H9 (cell line): ENCODE data around the gene LRRC41. TPM values are rescaled to one million over a fixed set of nuclear protein-coding genes. Genes with fewer than 3 reads are reported as not detected.

Experiments used
- DNase-seq: peaks from one replicate; pipeline ENCODE4 v3.0.0-alpha.2; 2017
- H2AFZ ChIP-seq: one replicate; pipeline ENCODE4 v1.6.1; 2013; ENCODE audit warnings: mild to moderate bottlenecking, low read length, control low read depth, moderate library complexity
- H2AK5ac ChIP-seq: 2 replicates; pipeline ENCODE4 v1.6.1; 2013; ENCODE audit warnings: low read length, control low read depth, mixed read lengths; ENCODE audit not compliant: insufficient read length
- H2BK120ac ChIP-seq: one replicate; pipeline ENCODE4 v1.6.1; 2013; ENCODE audit warnings: low read depth, mild to moderate bottlenecking, low read length, control low read depth, inconsistent platforms; ENCODE audit not compliant: poor library complexity, severe bottlenecking
- H2BK12ac ChIP-seq: 2 replicates; pipeline ENCODE4 v1.6.1; 2013; ENCODE audit warnings: low read length, control low read depth, mixed read lengths, low read depth; ENCODE audit not compliant: insufficient read length
- H2BK15ac ChIP-seq: 2 replicates; pipeline ENCODE4 v1.6.1; 2013; ENCODE audit warnings: low read depth, low read length, control low read depth
- H2BK20ac ChIP-seq: one replicate; pipeline ENCODE4 v1.6.1; 2013; ENCODE audit warnings: low read depth, mild to moderate bottlenecking, low read length, control low read depth, inconsistent platforms; ENCODE audit not compliant: poor library complexity, severe bottlenecking
- H2BK5ac ChIP-seq: 2 replicates; pipeline ENCODE4 v1.6.1; 2013; ENCODE audit warnings: low read length, control low read depth, mixed read lengths; ENCODE audit not compliant: insufficient read length
- H3K14ac ChIP-seq: 2 replicates; pipeline ENCODE4 v1.6.1; 2013; ENCODE audit warnings: low read length, control low read depth; ENCODE audit not compliant: insufficient read depth
- H3K18ac ChIP-seq: 2 replicates; pipeline ENCODE4 v1.6.1; 2013; ENCODE audit warnings: low read depth, mild to moderate bottlenecking, mixed read lengths, low read length, control low read depth; ENCODE audit not compliant: insufficient read length
- H3K23ac ChIP-seq: 2 replicates; pipeline ENCODE4 v1.6.1; 2013; ENCODE audit warnings: low read length, control low read depth, mixed read lengths, low read depth; ENCODE audit not compliant: insufficient read length
- H3K23me2 ChIP-seq: 2 replicates; pipeline ENCODE4 v1.6.1; 2013; ENCODE audit warnings: low read depth, mild to moderate bottlenecking, mixed read lengths, low read length, control low read depth; ENCODE audit not compliant: insufficient read length, poor library complexity, severe bottlenecking
- H3K27ac ChIP-seq: 2 replicates; pipeline ENCODE4 v1.5.1; 2013; ENCODE audit warnings: low read length, control low read depth, mixed read lengths, low read depth; ENCODE audit not compliant: insufficient read length
- H3K27me3 ChIP-seq: 2 replicates; pipeline ENCODE4 v1.6.1; 2013; ENCODE audit warnings: low read length, control low read depth, inconsistent platforms; ENCODE audit not compliant: insufficient read depth
- H3K4ac ChIP-seq: 2 replicates; pipeline ENCODE4 v1.6.1; 2013; ENCODE audit warnings: low read depth, mild to moderate bottlenecking, control low read depth, inconsistent platforms, low read length, moderate library complexity
- H3K4me1 ChIP-seq: 2 replicates; pipeline ENCODE4 v1.6.1; 2013; ENCODE audit warnings: low read length, control low read depth, inconsistent platforms; ENCODE audit not compliant: insufficient read depth
- H3K4me2 ChIP-seq: 2 replicates; pipeline ENCODE4 v1.6.1; 2013; ENCODE audit warnings: low read length, control low read depth, mixed read lengths; ENCODE audit not compliant: insufficient read length, insufficient read depth
- H3K56ac ChIP-seq: 2 replicates; pipeline ENCODE4 v1.6.1; 2013; ENCODE audit warnings: low read depth, mild to moderate bottlenecking, mixed read lengths, low read length, control low read depth; ENCODE audit not compliant: insufficient read length
- H3K79me1 ChIP-seq: 2 replicates; pipeline ENCODE4 v1.6.1; 2013; ENCODE audit warnings: low read depth, mild to moderate bottlenecking, moderate library complexity, low read length, control low read depth, inconsistent platforms; ENCODE audit not compliant: insufficient read depth, poor library complexity, severe bottlenecking
- H3K79me2 ChIP-seq: 2 replicates; pipeline ENCODE4 v1.6.1; 2013; ENCODE audit warnings: low read length, control low read depth, inconsistent platforms; ENCODE audit not compliant: insufficient read depth
- H3K9ac ChIP-seq: 2 replicates; pipeline ENCODE4 v1.6.1; 2013; ENCODE audit warnings: low read length, control low read depth, mixed read lengths; ENCODE audit not compliant: insufficient read length; ENCODE audit errors: extremely low read depth
- H3K9me3 ChIP-seq: one replicate; pipeline ENCODE4 v1.6.1; 2013; ENCODE audit warnings: low read depth, low read length, inconsistent platforms; ENCODE audit not compliant: control insufficient read depth
- H3T11ph ChIP-seq: one replicate; pipeline ENCODE4 v1.6.1; 2013; ENCODE audit warnings: mild to moderate bottlenecking, low read length, control low read depth, inconsistent platforms
- H4K20me1 ChIP-seq: one replicate; pipeline ENCODE4 v1.6.1; 2013; ENCODE audit not compliant: control insufficient read depth, insufficient read length, insufficient read depth
- H4K5ac ChIP-seq: 2 replicates; pipeline ENCODE4 v1.6.1; 2013; ENCODE audit warnings: low read depth, mild to moderate bottlenecking, mixed read lengths, low read length, control low read depth; ENCODE audit not compliant: insufficient read length
- H4K8ac ChIP-seq: replicated peaks from 2 replicates; pipeline ENCODE4 v1.6.1; 2013; ENCODE audit warnings: low read length, control low read depth, mixed read lengths, low read depth; ENCODE audit not compliant: insufficient read length
- H4K91ac ChIP-seq: 2 replicates; pipeline ENCODE4 v1.6.1; 2013; ENCODE audit warnings: low read depth, mild to moderate bottlenecking, moderate library complexity, mixed read lengths, low read length, control low read depth; ENCODE audit not compliant: insufficient read length
- H3K27ac Mint-ChIP-seq, 3 experiments: 2 replicates in 2 of 3; 3 replicates in 1 of 3; pipeline ENCODE4 v1.8.0; 2020 to 2021; ENCODE audit warnings: mixed read lengths in 3 of 3, mild to moderate bottlenecking in 1 of 3, moderate library complexity in 1 of 3
- H3K27me3 Mint-ChIP-seq: 2 replicates; pipeline ENCODE4 v1.8.0; 2021; ENCODE audit warnings: low read depth, mild to moderate bottlenecking, moderate library complexity, mixed read lengths
- H3K36me3 Mint-ChIP-seq, 3 experiments: 2 replicates in 2 of 3; 3 replicates in 1 of 3; pipeline ENCODE4 v1.8.0; 2020 to 2021; ENCODE audit warnings: low read depth in 3 of 3, mixed read lengths in 3 of 3; ENCODE audit not compliant: insufficient read depth in 1 of 3
- H3K4me1 Mint-ChIP-seq, 2 experiments: 2 replicates each; pipeline ENCODE4 v1.8.0; 2020; ENCODE audit warnings: mixed read lengths in 2 of 2
- H3K4me3 Mint-ChIP-seq, 2 experiments: 2 replicates in 1 of 2; 3 replicates in 1 of 2; pipeline ENCODE4 v1.8.0; 2020 to 2021; ENCODE audit warnings: mild to moderate bottlenecking in 2 of 2, mixed read lengths in 2 of 2, moderate library complexity in 1 of 2
- H3K9me3 Mint-ChIP-seq, 2 experiments: 2 replicates in 1 of 2; 3 replicates in 1 of 2; pipeline ENCODE4 v1.8.0; 2020; ENCODE audit warnings: mild to moderate bottlenecking in 2 of 2, mixed read lengths in 2 of 2, moderate library complexity in 1 of 2
- WGBS: extraction: QIAGEN DNeasy Blood & Tissue Kit; methylation state at CpG from one replicate; pipeline ENCODE4 v1.1.7; 2013; ENCODE audit warnings: missing lambda C conversion rate, low lambda C conversion rate, mixed read lengths; ENCODE audit not compliant: insufficient read length; ENCODE audit errors: extremely low coverage; 5-methylcytosine and 5-hydroxymethylcytosine counted together
- total RNA-seq: library from RNA; stranded (reverse); gene quantifications from 2 replicates; pipeline ENCODE4 v1.2.1, GENCODE V29; 2021
- TF ChIP-seq, protein P1 (sequence below): fragments of 200-600 bp; sonication (generic); conservative IDR thresholded peaks from 3 replicates; pipeline ENCODE4 v1.8.0; 2021; ENCODE audit warnings: antibody characterized with exemption, mild to moderate bottlenecking

Gene LRRC41
- total RNA-seq, 1 experiment from 2014 or later, result 62.6 TPM

DNA sequence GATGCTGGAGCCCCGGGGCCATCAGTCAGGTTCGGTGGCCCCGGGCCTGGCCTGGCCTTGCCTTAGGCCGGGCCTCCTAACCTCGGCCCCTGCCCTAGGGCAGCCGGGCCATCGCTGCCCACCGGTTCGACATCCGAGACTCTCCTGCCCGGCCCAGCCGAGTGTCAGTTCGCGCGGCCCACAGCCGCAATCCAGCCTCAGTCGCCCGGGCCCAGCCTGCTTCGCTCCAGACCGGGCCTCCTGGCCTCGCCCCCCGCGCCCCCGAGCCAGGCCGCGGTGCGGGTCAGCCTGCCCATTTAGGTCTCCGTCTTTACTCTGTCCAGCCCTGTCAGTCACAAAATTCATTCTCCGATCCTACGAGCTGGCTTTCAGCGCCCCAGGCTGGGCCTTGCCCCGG is 777 bp downstream of the LRRC41 start:
- H3K9me3 ChIP-seq, result no peaks in the 10 kb centered on the region
- H3K4me1 ChIP-seq, result no peaks in the 10 kb centered on the region; the same call in 1 of the 2 replicates
- no peak overlapping the region for H3K18ac ChIP-seq
- no peak overlapping the region for H3K27ac ChIP-seq
- H3K9me3 Mint-ChIP-seq, result peaks cover 0 to 3% of the 10 kb centered on the region in 2 experiments; a peak in 1 of 5 replicates
- H3K4me1 Mint-ChIP-seq, result peaks cover 40 to 56% of the 10 kb centered on the region in 2 experiments
- no peak overlapping the region for H2BK5ac ChIP-seq
- H4K5ac ChIP-seq, result no peak overlapping the region
- no peaks in the 10 kb centered on the region for H4K20me1 ChIP-seq
- H3K23ac ChIP-seq, result no peak overlapping the region
- H3K27me3 ChIP-seq, result no peaks in the 10 kb centered on the region
- no peaks in the 10 kb centered on the region; the same call in 1 of the 2 replicates for H3K27me3 Mint-ChIP-seq
- H2BK15ac ChIP-seq, result no peak overlapping the region
- peaks cover 44% of the 10 kb centered on the region; the same call in 1 of the 2 replicates for H3K79me2 ChIP-seq
- TF ChIP-seq, protein P1, sequence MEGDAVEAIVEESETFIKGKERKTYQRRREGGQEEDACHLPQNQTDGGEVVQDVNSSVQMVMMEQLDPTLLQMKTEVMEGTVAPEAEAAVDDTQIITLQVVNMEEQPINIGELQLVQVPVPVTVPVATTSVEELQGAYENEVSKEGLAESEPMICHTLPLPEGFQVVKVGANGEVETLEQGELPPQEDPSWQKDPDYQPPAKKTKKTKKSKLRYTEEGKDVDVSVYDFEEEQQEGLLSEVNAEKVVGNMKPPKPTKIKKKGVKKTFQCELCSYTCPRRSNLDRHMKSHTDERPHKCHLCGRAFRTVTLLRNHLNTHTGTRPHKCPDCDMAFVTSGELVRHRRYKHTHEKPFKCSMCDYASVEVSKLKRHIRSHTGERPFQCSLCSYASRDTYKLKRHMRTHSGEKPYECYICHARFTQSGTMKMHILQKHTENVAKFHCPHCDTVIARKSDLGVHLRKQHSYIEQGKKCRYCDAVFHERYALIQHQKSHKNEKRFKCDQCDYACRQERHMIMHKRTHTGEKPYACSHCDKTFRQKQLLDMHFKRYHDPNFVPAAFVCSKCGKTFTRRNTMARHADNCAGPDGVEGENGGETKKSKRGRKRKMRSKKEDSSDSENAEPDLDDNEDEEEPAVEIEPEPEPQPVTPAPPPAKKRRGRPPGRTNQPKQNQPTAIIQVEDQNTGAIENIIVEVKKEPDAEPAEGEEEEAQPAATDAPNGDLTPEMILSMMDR, result no peak
- no peak overlapping the region for H4K8ac ChIP-seq
- peak overlapping the region; percentile 100 for H3K4me3 Mint-ChIP-seq
- H3T11ph ChIP-seq, result no peak overlapping the region
- H2BK120ac ChIP-seq, result no peak overlapping the region
- no peak overlapping the region for H3K4ac ChIP-seq
- peaks cover 4% of the 10 kb centered on the region for H3K79me1 ChIP-seq
- H3K23me2 ChIP-seq, result peaks cover 13% of the 10 kb centered on the region
- no peak overlapping the region for H3K56ac ChIP-seq
- no peak for DNase-seq
- H3K36me3 Mint-ChIP-seq, result peaks cover 24 to 30% (median 29%) of the 10 kb centered on the region in 3 experiments
- H4K91ac ChIP-seq, result no peak overlapping the region
- H3K14ac ChIP-seq, result peak overlapping the region; percentile 61
- peak overlapping the region; percentile 39 for H3K9ac ChIP-seq
- H2AFZ ChIP-seq, result no peak overlapping the region
- no peak overlapping the region for H2BK12ac ChIP-seq
- H3K27ac Mint-ChIP-seq, result peak overlapping the region; percentile 49 to 97 (median 95); a peak in 6 of 7 replicates
- H3K4me2 ChIP-seq, result peak overlapping the region; percentile 61
- H2BK20ac ChIP-seq, result no peak overlapping the region
- no peak overlapping the region for H2AK5ac ChIP-seq
- WGBS, result no CpG with 5 or more reads among the region's 32 CpGs
